Keratinocyte (primary cell): ENCODE data around the gene ACVR1. TPM values are rescaled to one million over a fixed set of nuclear protein-coding genes. Genes with fewer than 3 reads are reported as not detected.

Source experiments
- DNase-seq: peaks from one replicate; pipeline ENCODE4 v3.0.0-alpha.2; 2011; ENCODE audit warnings: low read depth, missing footprints, low spot score
- FAIRE-seq: peaks from 2 replicates; lab custom pipeline; 2011; peaks lifted over from hg19 to GRCh38; lab: Jason Lieb, UNC
- H2AFZ ChIP-seq: 2 replicates; pipeline ENCODE4 v1.6.0; 2012; ENCODE audit warnings: low read length, control low read depth, inconsistent platforms; ENCODE audit not compliant: control insufficient read depth
- H3K27ac ChIP-seq: 2 replicates; pipeline ENCODE4 v1.5.1; 2011; ENCODE audit warnings: low read length; ENCODE audit not compliant: control insufficient read depth, insufficient read depth
- H3K27me3 ChIP-seq: 3 replicates; pipeline ENCODE4 v1.6.0; 2011; ENCODE audit warnings: low read length; ENCODE audit not compliant: control insufficient read depth, insufficient read depth; ENCODE audit errors: extremely low read depth
- H3K36me3 ChIP-seq, 2 experiments: 2 replicates in 1 of 2; 3 replicates in 1 of 2; pipeline ENCODE4 v1.5.1; 2011; ENCODE audit warnings: low read length in 2 of 2, mild to moderate bottlenecking in 1 of 2; ENCODE audit not compliant: control insufficient read depth in 2 of 2, insufficient read depth in 2 of 2; ENCODE audit errors: extremely low read depth in 1 of 2
- H3K4me1 ChIP-seq: 3 replicates; pipeline ENCODE4 v1.5.1; 2011; ENCODE audit warnings: low read length; ENCODE audit not compliant: control insufficient read depth, insufficient read depth; ENCODE audit errors: extremely low read depth
- H3K4me2 ChIP-seq: 3 replicates; pipeline ENCODE4 v1.6.0; 2011; ENCODE audit warnings: low read depth, low read length; ENCODE audit not compliant: control insufficient read depth, insufficient read depth; ENCODE audit errors: extremely low read depth
- H3K4me3 ChIP-seq, 3 experiments: fragments of 200-600 bp in 1 of 3; sonication (generic) in 1 of 3; 2 replicates in 2 of 3; 3 replicates in 1 of 3; pipeline ENCODE4 v1.5.1; 2011 to 2016; ENCODE audit warnings: low read length in 3 of 3, mild to moderate bottlenecking in 3 of 3, control low read depth in 2 of 3, inconsistent platforms in 1 of 3, low read depth in 1 of 3, mixed read lengths in 1 of 3, mixed run types in 1 of 3, moderate library complexity in 1 of 3; ENCODE audit not compliant: control insufficient read depth in 2 of 3, insufficient read depth in 2 of 3; ENCODE audit errors: extremely low read depth in 1 of 3
- H3K79me2 ChIP-seq: 2 replicates; pipeline ENCODE4 v1.6.0; 2012; ENCODE audit warnings: low read length; ENCODE audit not compliant: control insufficient read depth, insufficient read depth
- H3K9ac ChIP-seq: 3 replicates; pipeline ENCODE4 v1.6.0; 2011; ENCODE audit warnings: low read length; ENCODE audit not compliant: control insufficient read depth, insufficient read depth; ENCODE audit errors: extremely low read depth
- H3K9me1 ChIP-seq: 3 replicates; pipeline ENCODE4 v1.6.0; 2011; ENCODE audit warnings: low read length; ENCODE audit not compliant: control insufficient read depth, insufficient read depth; ENCODE audit errors: extremely low read depth
- H3K9me3 ChIP-seq: 2 replicates; pipeline ENCODE4 v1.5.1; 2012; ENCODE audit warnings: low read depth, low read length; ENCODE audit not compliant: control insufficient read depth
- H4K20me1 ChIP-seq: 3 replicates; pipeline ENCODE4 v1.6.0; 2011; ENCODE audit warnings: low read length; ENCODE audit not compliant: control insufficient read depth, insufficient read depth; ENCODE audit errors: extremely low read depth
- EZH2 ChIP-seq: IDR thresholded peaks from one replicate; pipeline ENCODE4 v1.6.1; 2012; ENCODE audit warnings: inconsistent platforms, mild to moderate bottlenecking, low read length, moderate library complexity
- dilution Hi-C: fragments of 300-500 bp; cut with MboI; formaldehyde crosslinking; loops from one replicate; pipeline ENCODE4 v1.7.0; 2020; ENCODE audit warnings: low sequenced_read_pairs; ENCODE audit not compliant: extremely low pct_ligation_motif_present
- polyA plus RNA-seq, 5 experiments: library from polyadenylated mRNA; depleted of rRNA in 3 of 5; stranded (reverse) in 3 of 5; stranded (forward) in 1 of 5; unstranded in 1 of 5; fragments of >200 nt; gene quantifications; 1 replicate in 1 of 5; 2 replicates in 3 of 5; 3 replicates in 1 of 5; pipeline versions ENCODE4 v1.2.1 to v1.2.3, GENCODE V29; 2011 to 2012; ENCODE audit warnings: missing spikeins in 2 of 5, low read depth in 1 of 5, low replicate concordance in 1 of 5
- TF ChIP-seq, protein P1 (sequence below), 3 experiments: IDR thresholded peaks in 1 of 3; conservative IDR thresholded peaks in 1 of 3; optimal IDR thresholded peaks in 1 of 3; 2 replicates in 2 of 3; 3 replicates in 1 of 3; pipeline versions ENCODE3 to v1.5.1; 2011; ENCODE audit warnings: low read length in 3 of 3, mild to moderate bottlenecking in 3 of 3, moderate library complexity in 2 of 3, control low read depth in 1 of 3, inconsistent platforms in 1 of 3; ENCODE audit not compliant: insufficient read depth in 2 of 3; ENCODE audit errors: extremely low read depth in 1 of 3

Gene ACVR1
- polyA plus RNA-seq, 1 donor (not counting 4 experiments of a cell fraction or from before 2014, with no cell fraction given) = 30.8 TPM

DNA sequence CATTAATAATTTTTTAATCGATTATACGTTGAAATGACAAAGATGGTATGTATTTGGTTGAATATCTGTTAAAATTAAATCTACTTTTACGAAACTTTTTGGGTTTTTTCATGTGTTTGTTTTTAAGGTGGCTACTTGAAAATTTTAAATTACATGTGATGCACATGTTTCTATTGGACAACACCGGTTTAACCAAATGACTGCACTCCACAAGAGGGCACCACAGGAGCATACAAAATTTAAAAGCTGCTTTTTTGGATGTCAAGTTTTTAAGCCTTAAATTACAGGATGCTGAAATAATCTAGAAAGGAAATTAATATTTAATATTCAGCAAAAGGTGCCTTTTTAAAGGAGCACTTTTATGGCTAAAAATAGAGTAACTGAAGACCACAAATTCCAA, 98.7 kb downstream of the ACVR1 start:
- no peak overlapping the region for H3K27ac ChIP-seq
- H3K9me3 ChIP-seq = no peaks in the 10 kb centered on the region
- no peak overlapping the region for H3K9ac ChIP-seq
- H3K4me3 ChIP-seq = no peak overlapping the region
- H3K79me2 ChIP-seq = peaks cover 3% of the 10 kb centered on the region
- H3K36me3 ChIP-seq = peaks cover 14 to 16% of the 10 kb centered on the region in 2 experiments
- FAIRE-seq (no peak), DNase-seq (no peak)
- H3K4me2 ChIP-seq = no peak overlapping the region
- no peak overlapping the region for H2AFZ ChIP-seq
- dilution Hi-C loops = loop anchor here (10.0 kb wide), 1 partner anchor 227 kb away; no protein-coding TSS in a partner anchor
- H3K27me3 ChIP-seq = no peaks in the 10 kb centered on the region
- TF ChIP-seq, protein P1, sequence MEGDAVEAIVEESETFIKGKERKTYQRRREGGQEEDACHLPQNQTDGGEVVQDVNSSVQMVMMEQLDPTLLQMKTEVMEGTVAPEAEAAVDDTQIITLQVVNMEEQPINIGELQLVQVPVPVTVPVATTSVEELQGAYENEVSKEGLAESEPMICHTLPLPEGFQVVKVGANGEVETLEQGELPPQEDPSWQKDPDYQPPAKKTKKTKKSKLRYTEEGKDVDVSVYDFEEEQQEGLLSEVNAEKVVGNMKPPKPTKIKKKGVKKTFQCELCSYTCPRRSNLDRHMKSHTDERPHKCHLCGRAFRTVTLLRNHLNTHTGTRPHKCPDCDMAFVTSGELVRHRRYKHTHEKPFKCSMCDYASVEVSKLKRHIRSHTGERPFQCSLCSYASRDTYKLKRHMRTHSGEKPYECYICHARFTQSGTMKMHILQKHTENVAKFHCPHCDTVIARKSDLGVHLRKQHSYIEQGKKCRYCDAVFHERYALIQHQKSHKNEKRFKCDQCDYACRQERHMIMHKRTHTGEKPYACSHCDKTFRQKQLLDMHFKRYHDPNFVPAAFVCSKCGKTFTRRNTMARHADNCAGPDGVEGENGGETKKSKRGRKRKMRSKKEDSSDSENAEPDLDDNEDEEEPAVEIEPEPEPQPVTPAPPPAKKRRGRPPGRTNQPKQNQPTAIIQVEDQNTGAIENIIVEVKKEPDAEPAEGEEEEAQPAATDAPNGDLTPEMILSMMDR (optimal IDR thresholded peaks at IDR 0.05 in 1 of 3, IDR thresholded peaks at IDR 0.05 in 1 of 3, conservative IDR thresholded peaks at IDR 0.05 in 1 of 3; ENCODE audit: extremely low read depth in 1 of 3, insufficient read depth in 2 of 3, low read length in 3 of 3) = peak in 2 of 3 experiments; percentile 30 to 33
- no peak for TF ChIP-seq EZH2
- no peaks in the 10 kb centered on the region for H4K20me1 ChIP-seq
- H3K9me1 ChIP-seq = no peaks in the 10 kb centered on the region
- peaks cover 2% of the 10 kb centered on the region for H3K4me1 ChIP-seq

DNA sequence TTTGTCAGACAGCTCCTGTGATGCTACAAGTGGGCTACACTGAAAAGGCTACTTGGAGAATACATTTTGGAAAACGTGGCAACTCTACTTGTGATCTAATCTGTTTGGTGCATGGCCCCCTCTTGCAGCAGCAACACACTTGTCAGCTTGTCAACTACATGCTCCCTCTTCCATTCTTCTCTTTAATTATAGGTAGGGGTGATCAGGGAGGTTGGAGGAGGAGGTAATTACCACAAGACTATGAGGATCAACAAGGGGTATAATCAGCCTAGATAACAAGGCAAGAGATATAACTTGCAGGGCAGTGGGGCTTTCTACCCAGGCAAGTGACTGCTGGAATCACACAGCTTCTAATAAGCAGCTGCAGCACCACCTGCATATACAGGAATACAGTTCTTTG, 104.9 kb downstream of the ACVR1 start:
- Histone ChIP-seq H2AFZ (no peak overlapping the region), H3K9me1 (no peaks in the 10 kb centered on the region), H3K4me3 (no peak overlapping the region), H3K9ac (no peak overlapping the region), H3K36me3 (peaks cover 16 to 17% of the 10 kb centered on the region in 2 experiments), H3K27me3 (no peaks in the 10 kb centered on the region), H3K4me2 (no peak overlapping the region), H3K4me1 (no peaks in the 10 kb centered on the region), H3K79me2 (no peaks in the 10 kb centered on the region), H4K20me1 (no peaks in the 10 kb centered on the region), H3K9me3 (no peaks in the 10 kb centered on the region), H3K27ac (no peak overlapping the region)
- TF ChIP-seq, protein P1 (optimal IDR thresholded peaks at IDR 0.05 in 1 of 3, IDR thresholded peaks at IDR 0.05 in 1 of 3, conservative IDR thresholded peaks at IDR 0.05 in 1 of 3; ENCODE audit: extremely low read depth in 1 of 3, insufficient read depth in 2 of 3, low read length in 3 of 3) = no peak
- no peak for TF ChIP-seq EZH2
- no peak for DNase-seq
- dilution Hi-C loops = loop anchor here (10.0 kb wide), 1 partner anchor 234 kb away; no protein-coding TSS in a partner anchor
- FAIRE-seq = no peak
